Suprapubic skin (tissue), 4 donors: ENCODE data around the gene SPACA7.

Experiments
- POLR2A ChIP-seq, 2 donors: fragments of 450-650 bp; IDR thresholded peaks; one replicate each; pipeline ENCODE4 v1.6.1; 2017; ENCODE audit warnings: antibody characterized with exemption in 2 of 2, mild to moderate bottlenecking in 2 of 2, moderate library complexity in 2 of 2
- POLR2AphosphoS5 ChIP-seq, 3 donors: sonication (generic); formaldehyde crosslinking; IDR thresholded peaks; one replicate each; pipeline ENCODE4 v1.6.1; 2017; ENCODE audit warnings: antibody characterized with exemption in 3 of 3
- TF ChIP-seq, protein P1 (sequence below), 2 donors: fragments of 200-600 bp in 1 of 2; fragments of 450-650 bp in 1 of 2; sonication (generic) in 1 of 2; IDR thresholded peaks; one replicate each; pipeline ENCODE4 v1.5.1; 2016 to 2019; ENCODE audit warnings: antibody characterized with exemption in 2 of 2, mild to moderate bottlenecking in 1 of 2, moderate library complexity in 1 of 2

DNA sequence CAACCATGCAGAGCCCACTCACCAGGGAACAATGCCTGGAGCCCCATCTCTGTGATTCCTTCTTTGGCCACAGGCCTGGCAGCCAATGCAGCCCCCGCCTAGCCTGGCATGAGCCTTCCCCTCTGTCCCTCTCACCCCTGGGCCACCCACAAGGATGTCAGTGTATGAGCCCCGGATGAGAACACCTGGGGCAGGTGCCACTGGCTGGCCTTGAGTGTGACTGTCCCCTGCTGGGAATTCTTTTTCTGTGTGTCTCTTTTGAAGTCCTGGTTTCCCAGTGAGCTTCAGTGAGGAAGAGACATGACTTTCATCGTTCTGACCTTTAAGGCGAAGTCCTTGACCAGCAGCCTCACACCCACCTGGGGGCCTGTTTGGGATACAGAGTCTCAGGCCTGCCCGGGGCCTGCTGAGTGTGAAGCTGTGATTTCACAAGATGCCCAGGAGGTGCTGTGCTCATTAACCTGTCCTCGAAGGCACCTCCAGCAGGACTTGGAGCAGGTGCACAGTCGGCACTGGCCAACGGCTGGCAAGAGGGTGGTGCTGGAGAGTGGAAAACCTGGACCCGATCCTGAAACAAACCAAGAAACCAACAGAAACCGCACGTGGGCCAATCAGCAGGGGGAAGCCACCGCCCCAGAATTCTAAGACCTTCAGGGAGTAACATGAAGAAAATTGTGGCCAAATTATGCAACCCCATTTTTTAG lies 27.4 kb upstream of the SPACA7 start:
- TF ChIP-seq, protein P1, sequence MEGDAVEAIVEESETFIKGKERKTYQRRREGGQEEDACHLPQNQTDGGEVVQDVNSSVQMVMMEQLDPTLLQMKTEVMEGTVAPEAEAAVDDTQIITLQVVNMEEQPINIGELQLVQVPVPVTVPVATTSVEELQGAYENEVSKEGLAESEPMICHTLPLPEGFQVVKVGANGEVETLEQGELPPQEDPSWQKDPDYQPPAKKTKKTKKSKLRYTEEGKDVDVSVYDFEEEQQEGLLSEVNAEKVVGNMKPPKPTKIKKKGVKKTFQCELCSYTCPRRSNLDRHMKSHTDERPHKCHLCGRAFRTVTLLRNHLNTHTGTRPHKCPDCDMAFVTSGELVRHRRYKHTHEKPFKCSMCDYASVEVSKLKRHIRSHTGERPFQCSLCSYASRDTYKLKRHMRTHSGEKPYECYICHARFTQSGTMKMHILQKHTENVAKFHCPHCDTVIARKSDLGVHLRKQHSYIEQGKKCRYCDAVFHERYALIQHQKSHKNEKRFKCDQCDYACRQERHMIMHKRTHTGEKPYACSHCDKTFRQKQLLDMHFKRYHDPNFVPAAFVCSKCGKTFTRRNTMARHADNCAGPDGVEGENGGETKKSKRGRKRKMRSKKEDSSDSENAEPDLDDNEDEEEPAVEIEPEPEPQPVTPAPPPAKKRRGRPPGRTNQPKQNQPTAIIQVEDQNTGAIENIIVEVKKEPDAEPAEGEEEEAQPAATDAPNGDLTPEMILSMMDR (IDR thresholded peaks at IDR 0.05): no peak
- no peak for TF ChIP-seq POLR2A (IDR thresholded peaks at IDR 0.05)
- TF ChIP-seq POLR2AphosphoS5 (IDR thresholded peaks at IDR 0.05): no peak
